BE2C (cell line): ENCODE measurements around the gene PLXNB2.

Experiments used
- DNase-seq: peaks from one replicate; pipeline ENCODE4 v3.0.0-alpha.2; 2020
- H3K27me3 ChIP-seq: fragments of 250-450 bp; sonication (Bioruptor Pico); 2 replicates; pipeline ENCODE4 v1.5.1; 2020; ENCODE audit warnings: mild to moderate bottlenecking
- H3K36me3 ChIP-seq: fragments of 250-450 bp; sonication (Bioruptor Pico); 2 replicates; pipeline ENCODE4 v1.5.1; 2020; ENCODE audit warnings: mild to moderate bottlenecking
- H3K4me1 ChIP-seq: fragments of 250-450 bp; sonication (Bioruptor Pico); 2 replicates; pipeline ENCODE4 v1.5.1; 2020
- H3K4me3 ChIP-seq: 2 replicates; pipeline ENCODE4 v1.5.1; 2011; ENCODE audit warnings: low read depth, low read length
- H3K9me3 ChIP-seq: fragments of 250-450 bp; sonication (Bioruptor Pico); 2 replicates; pipeline ENCODE4 v1.5.1; 2020
- TF ChIP-seq, protein P1 (sequence below): IDR thresholded peaks from 2 replicates; pipeline ENCODE4 v1.5.1; 2012; ENCODE audit warnings: mild to moderate bottlenecking, low read depth, low read length

PLXNB2 gene

DNA sequence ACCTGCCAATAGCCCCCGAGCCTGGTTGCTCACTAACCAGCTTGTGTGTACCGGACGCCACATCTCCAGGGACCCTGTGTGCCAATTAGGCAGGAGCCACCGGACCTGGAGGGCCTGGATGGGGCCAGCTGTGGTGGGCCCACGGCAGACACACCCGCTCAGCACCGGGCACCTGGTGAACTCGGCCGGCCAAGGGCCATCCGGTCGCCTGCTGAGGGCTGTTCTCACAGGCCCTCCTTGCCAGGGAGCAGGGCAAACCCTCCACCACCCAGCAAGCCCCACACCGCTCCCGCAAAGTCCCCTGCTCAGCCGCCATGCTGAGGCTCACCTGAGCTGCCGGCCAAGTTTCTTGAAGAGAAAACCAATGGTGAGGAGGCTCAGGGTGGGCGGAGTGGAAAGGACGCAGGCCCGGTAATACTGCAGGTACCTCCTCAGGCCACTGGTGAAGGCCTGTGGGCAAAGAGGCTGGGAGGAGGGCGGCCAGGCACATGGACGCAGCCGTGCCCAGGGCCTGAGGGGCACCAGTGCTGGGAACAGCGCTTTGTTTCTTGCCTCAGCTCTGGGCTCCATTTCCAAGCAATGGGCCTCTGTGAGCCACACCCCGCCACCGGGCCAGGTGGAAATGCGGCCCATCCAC, 79.7 kb downstream of the PLXNB2 start:
- no peak overlapping the region for H3K4me3 ChIP-seq
- peaks cover 29% of the 10 kb centered on the region for H3K36me3 ChIP-seq
- TF ChIP-seq, protein P1, sequence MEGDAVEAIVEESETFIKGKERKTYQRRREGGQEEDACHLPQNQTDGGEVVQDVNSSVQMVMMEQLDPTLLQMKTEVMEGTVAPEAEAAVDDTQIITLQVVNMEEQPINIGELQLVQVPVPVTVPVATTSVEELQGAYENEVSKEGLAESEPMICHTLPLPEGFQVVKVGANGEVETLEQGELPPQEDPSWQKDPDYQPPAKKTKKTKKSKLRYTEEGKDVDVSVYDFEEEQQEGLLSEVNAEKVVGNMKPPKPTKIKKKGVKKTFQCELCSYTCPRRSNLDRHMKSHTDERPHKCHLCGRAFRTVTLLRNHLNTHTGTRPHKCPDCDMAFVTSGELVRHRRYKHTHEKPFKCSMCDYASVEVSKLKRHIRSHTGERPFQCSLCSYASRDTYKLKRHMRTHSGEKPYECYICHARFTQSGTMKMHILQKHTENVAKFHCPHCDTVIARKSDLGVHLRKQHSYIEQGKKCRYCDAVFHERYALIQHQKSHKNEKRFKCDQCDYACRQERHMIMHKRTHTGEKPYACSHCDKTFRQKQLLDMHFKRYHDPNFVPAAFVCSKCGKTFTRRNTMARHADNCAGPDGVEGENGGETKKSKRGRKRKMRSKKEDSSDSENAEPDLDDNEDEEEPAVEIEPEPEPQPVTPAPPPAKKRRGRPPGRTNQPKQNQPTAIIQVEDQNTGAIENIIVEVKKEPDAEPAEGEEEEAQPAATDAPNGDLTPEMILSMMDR: no peak
- H3K27me3 ChIP-seq: no peaks in the 10 kb centered on the region
- H3K9me3 ChIP-seq: no peaks in the 10 kb centered on the region
- H3K4me1 ChIP-seq: no peaks in the 10 kb centered on the region
- no peak for DNase-seq

GRCh38 chr22:50226875-50227165, 80.6 kb downstream of the PLXNB2 start:
- H3K27me3 ChIP-seq: no peaks in the 10 kb centered on the region
- no peaks in the 10 kb centered on the region for H3K4me1 ChIP-seq
- no peak for DNase-seq
- no peaks in the 10 kb centered on the region for H3K9me3 ChIP-seq
- peaks cover 38% of the 10 kb centered on the region for H3K36me3 ChIP-seq
- TF ChIP-seq, protein P1: no peak
- H3K4me3 ChIP-seq: no peak overlapping the region

DNA sequence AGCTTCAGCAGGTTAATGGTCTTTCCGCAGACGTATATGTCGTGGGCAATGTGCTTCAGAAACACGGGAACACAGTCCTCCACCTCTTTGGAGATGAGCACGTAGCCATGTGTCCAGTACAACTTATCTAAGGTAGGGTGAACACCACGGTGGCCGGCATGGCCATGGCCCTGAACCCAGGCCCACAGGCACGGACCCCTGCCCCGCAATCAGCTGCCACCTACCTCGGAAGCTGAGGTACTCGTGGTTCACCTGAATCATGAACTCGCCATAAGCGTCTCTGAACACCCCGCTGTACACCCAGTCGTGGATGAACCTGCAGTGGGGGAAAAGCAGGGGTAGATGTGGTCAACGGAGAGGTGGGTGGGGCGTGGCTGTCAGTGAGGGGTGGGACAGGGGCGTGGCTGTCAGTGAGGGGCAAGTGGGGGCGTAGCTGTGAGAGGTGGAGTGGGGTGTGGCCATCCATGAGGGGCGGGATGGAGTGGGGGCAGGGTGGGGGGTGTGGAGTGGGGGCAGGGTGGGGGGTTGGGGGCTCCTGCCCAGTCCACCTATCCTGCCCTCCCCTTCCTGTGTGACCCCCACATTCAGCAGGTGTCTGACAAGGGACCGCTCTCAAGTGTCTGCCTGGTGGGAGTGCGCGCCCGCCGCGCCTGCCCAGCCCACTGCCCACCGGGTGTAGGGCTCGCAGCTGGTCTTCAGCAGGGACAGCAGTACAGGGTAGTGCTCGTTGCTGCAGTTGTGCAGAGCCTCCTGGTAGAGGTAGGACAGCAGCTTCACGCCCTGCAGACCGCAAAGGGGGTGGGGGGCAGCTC, 81.2 kb downstream of the PLXNB2 start:
- Histone ChIP-seq H3K4me1 (no peaks in the 10 kb centered on the region), H3K9me3 (no peaks in the 10 kb centered on the region), H3K27me3 (no peaks in the 10 kb centered on the region), H3K36me3 (peaks cover 42% of the 10 kb centered on the region), H3K4me3 (no peak overlapping the region)
- no peak for DNase-seq
- TF ChIP-seq, protein P1: no peak

- no peaks in the 10 kb centered on the region for H3K9me3 ChIP-seq
- no peaks in the 10 kb centered on the region for H3K4me1 ChIP-seq
- no peak overlapping the region for H3K4me3 ChIP-seq
- H3K27me3 ChIP-seq: no peaks in the 10 kb centered on the region
- DNase-seq: no peak
- H3K36me3 ChIP-seq: peaks cover 47% of the 10 kb centered on the region
- TF ChIP-seq, protein P1: no peak
Measured at GRCh38 chr22:50225200-50225969, 82.1 kb downstream of the PLXNB2 start.
